HepG2 (cell line): Measurements from ENCODE around the gene CTDP1. TPM values are rescaled to one million over a fixed set of nuclear protein-coding genes. Genes with fewer than 3 reads are reported as not detected.

Source experiments
- ATAC-seq: fragments of 200-7000 bp; cut with Tn5 transposase; 3 replicates; pipeline ENCODE4 v1.9.1; 2020; ENCODE audit warnings: mild to moderate bottlenecking, moderate library complexity
- BruUV-seq: library from RNA; stranded (reverse); fragments of 400-500 nt; replicated peaks from 2 replicates; lab custom pipeline; 2021; lab: Mats Ljungman, UMichigan
- CTCF ChIA-PET: fragments of 300-600 bp; formaldehyde crosslinking; extraction: SDS; loops from one replicate; lab custom pipeline; 2021; ENCODE audit warnings: low total read pairs, inconsistent platforms, low intra/inter-chr PET ratio; lab: Yijun Ruan, JAX
- POLR2A ChIA-PET: fragments of 350-600 bp; sonication (Branson Sonifier 250); formaldehyde crosslinking; loops from one replicate; lab custom pipeline; 2020; ENCODE audit warnings: antibody characterized with exemption, inconsistent platforms; lab: Yijun Ruan, JAX
- DNase-seq: peaks from one replicate; pipeline ENCODE4 v3.0.0-alpha.2; 2015; ENCODE audit warnings: low spot score
- FAIRE-seq: peaks from 3 replicates; lab custom pipeline; 2011; peaks lifted over from hg19 to GRCh38; lab: Jason Lieb, UNC
- H2AFZ ChIP-seq: one replicate; pipeline ENCODE4 v1.6.1; 2011; ENCODE audit warnings: low read length, inconsistent platforms
- H3K27ac ChIP-seq: fragments of 300-600 bp; 3 replicates; pipeline ENCODE4 v1.8.0; 2011; ENCODE audit warnings: mixed run types, mild to moderate bottlenecking, mixed read lengths, low read length, inconsistent platforms; ENCODE audit not compliant: insufficient read depth; ENCODE audit errors: extremely low read length
- H3K27me3 ChIP-seq, 2 experiments: fragments of 200-600 bp in 1 of 2; 2 replicates in 1 of 2; 3 replicates in 1 of 2; pipeline versions ENCODE4 v1.6.0 to v1.8.0; 2011; ENCODE audit warnings: low read length in 2 of 2, mild to moderate bottlenecking in 2 of 2, moderate library complexity in 2 of 2, inconsistent platforms in 1 of 2; ENCODE audit not compliant: insufficient read depth in 2 of 2, control insufficient read depth in 1 of 2
- H3K36me3 ChIP-seq, 2 experiments: fragments of 200-600 bp in 1 of 2; replicated peaks in 1 of 2; 2 replicates in 1 of 2; 3 replicates in 1 of 2; pipeline versions ENCODE4 v1.5.1 to v1.8.0; 2011; ENCODE audit warnings: low read length in 2 of 2, inconsistent platforms in 1 of 2; ENCODE audit not compliant: insufficient read depth in 2 of 2, control insufficient read depth in 1 of 2
- H3K4me1 ChIP-seq: 2 replicates; pipeline ENCODE4 v1.5.1; 2012; ENCODE audit warnings: low read length, inconsistent platforms; ENCODE audit not compliant: insufficient read depth
- H3K4me2 ChIP-seq: 2 replicates; pipeline ENCODE4 v1.6.0; 2011; ENCODE audit warnings: low read depth, low read length, inconsistent platforms
- H3K4me3 ChIP-seq, 3 experiments: fragments of 200-600 bp in 1 of 3; sonication (generic), shearing (Covaris generic) in 1 of 3; replicated peaks in 1 of 3; 2 replicates each; pipeline ENCODE4 v1.5.1; 2011 to 2016; ENCODE audit warnings: low read length in 3 of 3, inconsistent platforms in 2 of 3, low read depth in 2 of 3, mild to moderate bottlenecking in 2 of 3, control low read depth in 1 of 3, mixed read lengths in 1 of 3; ENCODE audit not compliant: insufficient read depth in 1 of 3
- H3K79me2 ChIP-seq: one replicate; pipeline ENCODE4 v1.6.1; 2011; ENCODE audit warnings: low read length, inconsistent platforms; ENCODE audit not compliant: insufficient read depth
- H3K9ac ChIP-seq: 2 replicates; pipeline ENCODE4 v1.6.0; 2011; ENCODE audit warnings: mild to moderate bottlenecking, low read depth, low read length, inconsistent platforms; ENCODE audit not compliant: insufficient read depth
- H3K9me3 ChIP-seq: 2 replicates; pipeline ENCODE4 v1.5.1; 2012; ENCODE audit warnings: mild to moderate bottlenecking, low read length
- H4K20me1 ChIP-seq: 2 replicates; pipeline ENCODE4 v1.6.0; 2011; ENCODE audit warnings: inconsistent platforms, mild to moderate bottlenecking, low read length, moderate library complexity; ENCODE audit not compliant: insufficient read depth
- CEBPG ChIP-seq: IDR thresholded peaks from 2 replicates; pipeline ENCODE4 v1.6.1; 2016
- EED ChIP-seq: sonication (generic); formaldehyde crosslinking; IDR thresholded peaks from 2 replicates; pipeline ENCODE4 v1.5.0; 2020; ENCODE audit warnings: mild to moderate bottlenecking, missing genetic modification reagents
- GRHL1 ChIP-seq: sonication (generic); formaldehyde crosslinking; conservative IDR thresholded peaks from 2 replicates; pipeline ENCODE4 v1.8.0; 2022; ENCODE audit warnings: missing genetic modification reagents
- HES4 ChIP-seq: sonication (generic); formaldehyde crosslinking; IDR thresholded peaks from 2 replicates; pipeline ENCODE4 v1.9.0; 2021; ENCODE audit warnings: mild to moderate bottlenecking, missing genetic modification reagents, borderline replicate concordance
- HMG20A ChIP-seq: IDR thresholded peaks from 2 replicates; pipeline ENCODE4 v1.6.1; 2016; ENCODE audit warnings: borderline replicate concordance
- HOXA5 ChIP-seq: sonication (generic); formaldehyde crosslinking; IDR thresholded peaks from 2 replicates; pipeline ENCODE4 v1.4.0; 2020; ENCODE audit warnings: missing genetic modification reagents
- JDP2 ChIP-seq: sonication (generic); formaldehyde crosslinking; IDR thresholded peaks from 2 replicates; pipeline ENCODE4 v1.8.1; 2022; ENCODE audit warnings: missing genetic modification reagents, borderline replicate concordance
- PATZ1 ChIP-seq: sonication (generic); formaldehyde crosslinking; IDR thresholded peaks from 2 replicates; pipeline ENCODE4 v1.4.0; 2020; ENCODE audit warnings: missing genetic modification reagents
- REL ChIP-seq: sonication (generic); formaldehyde crosslinking; conservative IDR thresholded peaks from 2 replicates; pipeline ENCODE4 v1.8.0; 2022; ENCODE audit warnings: mild to moderate bottlenecking, missing genetic modification reagents, moderate library complexity
- ZNF205 ChIP-seq: IDR thresholded peaks from 2 replicates; pipeline ENCODE4 v1.6.1; 2018; ENCODE audit warnings: missing biosample characterization, missing genetic modification reagents
- ZNF292 ChIP-seq: sonication (generic); formaldehyde crosslinking; IDR thresholded peaks from 2 replicates; pipeline ENCODE4 v1.8.1; 2022; ENCODE audit warnings: mild to moderate bottlenecking, low read depth, missing genetic modification reagents, borderline replicate concordance
- ZNF512 ChIP-seq: sonication (generic); formaldehyde crosslinking; IDR thresholded peaks from 2 replicates; pipeline ENCODE4 v1.4.0; 2020; ENCODE audit warnings: mild to moderate bottlenecking, missing genetic modification reagents
- ZNF512B ChIP-seq: sonication (generic); formaldehyde crosslinking; IDR thresholded peaks from 2 replicates; pipeline ENCODE4 v1.5.1; 2020; ENCODE audit warnings: missing genetic modification reagents, mild to moderate bottlenecking, borderline replicate concordance
- ZNF780A ChIP-seq: sonication (generic); formaldehyde crosslinking; IDR thresholded peaks from 2 replicates; pipeline ENCODE4 v1.8.0; 2022; ENCODE audit warnings: mild to moderate bottlenecking, missing genetic modification reagents, moderate library complexity
- WGBS: methylation state at CpG from one replicate; pipeline ENCODE4 v1.1.6; 2017; ENCODE audit warnings: low lambda C conversion rate; 5-methylcytosine and 5-hydroxymethylcytosine counted together
- in situ Hi-C: cut with HindIII; loops from 2 replicates; pipeline ENCODE4 v1.10.0; 2017; ENCODE audit warnings: low pct_unique_long_range_greater_than_20kb; ENCODE audit not compliant: extremely low pct_ligation_motif_present
- intact Hi-C: fragments of 100-400 bp; cut with micrococcal nuclease; formaldehyde crosslinking; loops from one replicate; pipeline ENCODE4 v1.10.0; 2022; ENCODE audit not compliant: unreplicated experiment
- polyA plus RNA-seq, 8 experiments: library from polyadenylated mRNA; depleted of rRNA in 3 of 8; stranded (reverse) in 7 of 8; unstranded in 1 of 8; fragments of >200 nt; fragmentation: Illumina TruSeq in 4 of 8; extraction: Trizol in 4 of 8; gene quantifications; 2 replicates each; pipeline versions ENCODE4 v1.2.1 to v1.2.3, GENCODE V29; 2011 to 2016; ENCODE audit warnings: low read depth in 4 of 8, missing spikeins in 1 of 8, mixed read lengths in 1 of 8; ENCODE audit not compliant: insufficient read depth in 1 of 8
- total RNA-seq, 5 experiments: library from RNA; depleted of rRNA; stranded (reverse); fragments of >200 nt; fragmentation: Illumina TruSeq; extraction: Trizol; gene quantifications; 2 replicates each; pipeline ENCODE4 v1.2.3, GENCODE V29; 2016; ENCODE audit warnings: low read depth in 1 of 5

CTDP1 gene
- total and polyA plus RNA-seq, 2 of the 13 experiments (the other 11 are each of a cell fraction or from before 2014, with no cell fraction given) = 6.9 to 11.0 TPM

GRCh38 chr18:79678665-79679551 lies 695 bp upstream of the CTDP1 start:
- peak; percentile 92 for FAIRE-seq
- Histone ChIP-seq H3K9ac (peak overlapping the region; percentile 96), H3K4me3 (peak overlapping the region; percentile 74 to 90 (median 89)), H3K4me1 (peaks cover 55% of the 10 kb centered on the region), H3K9me3 (no peaks in the 10 kb centered on the region), H4K20me1 (peaks cover 4% of the 10 kb centered on the region; the same call in 1 of the 2 replicates), H2AFZ (no peak overlapping the region), H3K4me2 (peak overlapping the region; percentile 90), H3K27me3 (no peaks in the 10 kb centered on the region; a peak in 1 of 5 replicates), H3K36me3 (peaks cover 0 to 5% of the 10 kb centered on the region in 2 experiments; a peak in 2 of 5 replicates), H3K27ac (peak overlapping the region; percentile 95), H3K79me2 (peaks cover 44% of the 10 kb centered on the region)
- 4% methylated on average over 18 of the region's 77 CpGs for WGBS
- in situ Hi-C loops = no loop called here
- peak; percentile 97 for DNase-seq
- peak; percentile 93 for ATAC-seq
- ChIA-PET CTCF (no interaction called here), POLR2A (interaction anchor here (1.0 kb wide), 2 partner anchors 11 to 255 kb away, joined by 3 read pairs; no protein-coding TSS in a partner anchor)
- intact Hi-C loops = no loop called here
- TSS peak; percentile 74 for BruUV-seq
- no peak; the same call in 1 of the 2 replicates for TF ChIP-seq JDP2
- 0 out of 2 replicates have a peak, but pooled peaks have one; percentile 38 for TF ChIP-seq HES4 (CRISPR knock-in tag)
- TF ChIP-seq ZNF292 (CRISPR knock-in tag) = no peak
- no peak; the same call in 1 of the 2 replicates for TF ChIP-seq EED
- peak; percentile 75 for TF ChIP-seq HOXA5 (CRISPR knock-in tag)
- no peak; the same call in 1 of the 2 replicates for TF ChIP-seq ZNF205 (CRISPR knock-in tag)
- TF ChIP-seq REL (CRISPR knock-in tag) = peak; percentile 89
- TF ChIP-seq ZNF512B (CRISPR knock-in tag) = no peak
- TF ChIP-seq ZNF780A (CRISPR knock-in tag) = peak; percentile 82; the same call in 1 of the 2 replicates
- no peak for TF ChIP-seq HMG20A (CRISPR knock-in tag)
- TF ChIP-seq CEBPG = peak; percentile 78
- no peak for TF ChIP-seq GRHL1 (CRISPR knock-in tag)
- TF ChIP-seq ZNF512 = no peak
- peak; percentile 100 for TF ChIP-seq PATZ1
